ENCODE measurements around the gene CAMK2A. TPM values are rescaled to one million over a fixed set of nuclear protein-coding genes. Genes with fewer than 3 reads are reported as not detected.
"Not testable (repeated sequence)": the region's sequence is repeated elsewhere in the genome, so short reads cannot be mapped to it uniquely, and the experiment has no call there.

Gene CAMK2A
- total RNA-seq, 1 donor: 0.09 TPM

- no peak overlapping the region for H3K4me3 ChIP-seq (ENCODE audit: low read depth, low read length)
- DNase-seq (ENCODE audit: low read depth): no peak
- no peak for TF ChIP-seq CTCF (IDR thresholded peaks at IDR 0.05; ENCODE audit: insufficient read depth, low read length)
Observed at GRCh38 chr5:150253416-150254208, 36.0 kb downstream of the CAMK2A start.

GRCh38 chr5:150252489-150252888 lies 37.1 kb downstream of the CAMK2A start:
- no peak overlapping the region for H3K4me3 ChIP-seq (ENCODE audit: low read depth, low read length)
- no peak for TF ChIP-seq CTCF (IDR thresholded peaks at IDR 0.05; ENCODE audit: insufficient read depth, low read length)
- no peak for DNase-seq (ENCODE audit: low read depth)

- DNase-seq (ENCODE audit: low read depth): no peak
- H3K4me3 ChIP-seq (ENCODE audit: low read depth, low read length): no peak overlapping the region
- TF ChIP-seq CTCF (IDR thresholded peaks at IDR 0.05; ENCODE audit: insufficient read depth, low read length): no peak
Observed at GRCh38 chr5:150251504-150251903, 38.1 kb downstream of the CAMK2A start.

- TF ChIP-seq CTCF (IDR thresholded peaks at IDR 0.05; ENCODE audit: insufficient read depth, low read length): no peak
- DNase-seq (ENCODE audit: low read depth): no peak
- no peak overlapping the region for H3K4me3 ChIP-seq (ENCODE audit: low read depth, low read length)
Observed at GRCh38 chr5:150249744-150250143, 39.8 kb downstream of the CAMK2A start.

GRCh38 chr5:150248946-150249345 lies 40.6 kb downstream of the CAMK2A start:
- no peak overlapping the region for H3K4me3 ChIP-seq (ENCODE audit: low read depth, low read length)
- no peak for DNase-seq (ENCODE audit: low read depth)
- TF ChIP-seq CTCF (IDR thresholded peaks at IDR 0.05; ENCODE audit: insufficient read depth, low read length): no peak

- not testable (repeated sequence) for H3K4me3 ChIP-seq (ENCODE audit: low read depth, low read length); DNase-seq (ENCODE audit: low read depth)
Observed at GRCh38 chr5:150248493-150248892, 41.1 kb downstream of the CAMK2A start.

- H3K4me3 ChIP-seq (ENCODE audit: low read depth, low read length): no peak overlapping the region
- DNase-seq (ENCODE audit: low read depth): no peak
- TF ChIP-seq CTCF (IDR thresholded peaks at IDR 0.05; ENCODE audit: insufficient read depth, low read length): no peak
Observed at GRCh38 chr5:150247726-150248125, 41.8 kb downstream of the CAMK2A start.

All from fibroblast of the aortic adventitia (primary cell).